Measurements from ENCODE around the gene TTC12. TPM values are rescaled to one million over a fixed set of nuclear protein-coding genes. Genes with fewer than 3 reads are reported as not detected.
A peak's percentile ranks its signal among the peaks of the same experiment; 100 is the strongest.
"Not testable (repeated sequence)": the region's sequence is repeated elsewhere in the genome, so short reads cannot be mapped to it uniquely, and the experiment has no call there.

TTC12 gene
- total RNA-seq, 1 donor from 2014 or later: 28.2 TPM

DNA sequence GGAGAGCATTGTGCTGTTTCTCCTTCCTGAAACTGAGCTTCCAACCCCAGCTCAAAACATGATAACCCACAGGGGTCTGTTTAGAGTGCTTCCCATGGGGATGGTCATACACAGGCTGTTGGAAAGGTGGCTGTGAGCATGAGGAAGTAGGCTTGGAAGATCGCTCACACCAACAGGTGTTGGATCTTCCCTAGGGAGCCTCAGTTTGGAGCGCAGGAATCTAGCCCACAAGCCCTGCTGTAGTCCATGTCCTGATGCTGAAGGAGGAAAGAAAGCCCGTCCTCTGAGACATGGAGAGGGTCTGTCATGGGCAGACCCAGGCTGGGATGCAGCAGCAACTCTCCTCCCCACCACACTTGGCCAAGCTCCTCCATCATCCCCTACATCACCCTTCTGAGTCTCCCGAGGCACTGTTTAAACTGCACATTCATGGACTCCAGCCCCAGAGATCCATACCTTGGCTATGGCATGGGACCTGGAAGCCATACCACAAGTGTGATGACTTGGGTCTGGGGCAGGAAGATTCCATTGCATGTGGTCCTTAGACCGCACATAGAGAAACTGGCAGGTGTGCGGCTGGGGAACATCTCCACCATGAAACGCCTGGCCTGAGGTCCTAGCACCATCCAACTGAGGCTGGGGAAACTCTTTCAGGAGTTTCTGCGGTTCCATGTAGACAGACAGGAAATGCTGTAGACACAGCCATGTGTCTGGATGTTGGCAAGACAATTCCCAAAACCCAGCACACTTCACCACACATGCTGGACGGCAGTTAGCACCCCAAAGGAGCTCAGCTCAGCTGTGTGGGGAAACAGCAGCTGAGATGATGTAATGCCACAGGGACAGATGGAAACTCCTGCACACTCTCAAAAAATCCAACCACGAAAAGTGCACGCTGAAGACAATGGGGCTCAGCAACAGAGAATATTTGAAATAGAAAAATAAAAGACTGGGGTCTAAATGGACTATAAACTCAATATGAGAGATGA, 27.6 kb upstream of the TTC12 start:
- DNase-seq (ENCODE audit: low read depth): no peak

GRCh38 chr11:113287801-113288200, 26.6 kb upstream of the TTC12 start:
- no peak for DNase-seq (ENCODE audit: low read depth)

DNA sequence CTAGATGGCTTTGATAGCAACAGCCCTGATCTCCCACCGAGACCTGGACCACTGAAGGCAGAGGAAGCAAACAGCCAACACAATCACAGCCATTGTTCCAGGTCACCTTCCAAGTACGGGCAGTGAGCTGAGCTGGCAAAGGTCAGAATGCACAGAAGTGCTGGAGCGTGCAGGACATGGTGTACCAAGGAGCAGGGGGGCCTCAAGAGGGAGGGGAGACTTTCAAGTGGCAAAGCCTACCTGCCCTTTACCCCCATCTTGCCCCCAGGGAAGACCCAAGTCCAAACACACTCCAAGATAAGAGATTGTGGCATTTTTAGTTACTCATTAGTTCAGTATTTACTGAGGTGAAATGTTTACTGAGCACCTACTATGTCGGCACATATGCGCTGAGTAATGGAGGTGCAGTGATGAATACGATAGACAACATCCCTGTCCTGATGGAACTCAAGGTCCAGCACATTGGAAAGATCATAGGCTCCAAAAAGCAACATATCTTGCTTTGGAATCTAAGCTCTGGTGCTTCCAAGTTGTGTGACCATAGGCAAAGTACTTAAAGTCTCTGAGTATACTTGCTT, 26.0 kb upstream of the TTC12 start:
- no peak for DNase-seq (ENCODE audit: low read depth)

DNA sequence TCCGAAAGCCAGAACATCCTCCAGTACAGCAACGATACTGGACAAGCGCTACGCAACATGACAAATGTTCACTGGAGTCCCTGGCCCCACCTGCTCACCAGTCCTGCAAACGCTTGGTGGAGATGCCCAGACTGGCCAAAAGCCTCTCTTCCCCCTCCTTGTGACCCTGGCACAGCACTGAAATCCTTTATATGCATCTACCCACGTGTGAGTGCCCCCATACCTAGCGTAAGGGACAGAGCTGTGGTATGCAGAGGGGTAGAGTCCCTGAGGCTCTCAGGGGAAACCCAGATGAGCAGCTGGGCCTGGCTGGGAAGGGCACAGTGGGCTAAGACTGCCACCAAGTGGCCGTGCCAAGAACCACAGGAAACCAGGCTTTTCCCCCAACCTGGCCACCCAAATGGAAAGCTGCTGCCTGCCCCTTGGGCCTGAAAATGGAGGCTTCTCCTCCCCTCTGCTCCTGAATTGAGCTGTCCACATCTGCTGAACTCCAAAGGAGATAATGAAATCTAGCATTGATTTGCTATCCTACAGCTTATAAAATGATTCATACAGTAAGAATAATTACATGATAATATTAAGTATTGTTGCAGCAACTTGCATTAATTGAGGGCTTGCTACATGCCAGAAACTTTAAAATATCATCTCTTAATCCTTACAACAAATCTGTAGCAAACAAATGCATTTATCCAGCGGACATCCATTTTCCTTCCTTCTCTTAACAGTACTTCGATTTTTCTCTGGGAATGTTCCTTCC, 24.8 kb upstream of the TTC12 start:
- peak; percentile 20 for DNase-seq (ENCODE audit: low read depth)

GRCh38 chr11:113293936-113294335, 20.4 kb upstream of the TTC12 start:
- DNase-seq (ENCODE audit: low read depth): no peak

GRCh38 chr11:113295993-113296392, 18.4 kb upstream of the TTC12 start:
- DNase-seq (ENCODE audit: low read depth): no peak

DNA sequence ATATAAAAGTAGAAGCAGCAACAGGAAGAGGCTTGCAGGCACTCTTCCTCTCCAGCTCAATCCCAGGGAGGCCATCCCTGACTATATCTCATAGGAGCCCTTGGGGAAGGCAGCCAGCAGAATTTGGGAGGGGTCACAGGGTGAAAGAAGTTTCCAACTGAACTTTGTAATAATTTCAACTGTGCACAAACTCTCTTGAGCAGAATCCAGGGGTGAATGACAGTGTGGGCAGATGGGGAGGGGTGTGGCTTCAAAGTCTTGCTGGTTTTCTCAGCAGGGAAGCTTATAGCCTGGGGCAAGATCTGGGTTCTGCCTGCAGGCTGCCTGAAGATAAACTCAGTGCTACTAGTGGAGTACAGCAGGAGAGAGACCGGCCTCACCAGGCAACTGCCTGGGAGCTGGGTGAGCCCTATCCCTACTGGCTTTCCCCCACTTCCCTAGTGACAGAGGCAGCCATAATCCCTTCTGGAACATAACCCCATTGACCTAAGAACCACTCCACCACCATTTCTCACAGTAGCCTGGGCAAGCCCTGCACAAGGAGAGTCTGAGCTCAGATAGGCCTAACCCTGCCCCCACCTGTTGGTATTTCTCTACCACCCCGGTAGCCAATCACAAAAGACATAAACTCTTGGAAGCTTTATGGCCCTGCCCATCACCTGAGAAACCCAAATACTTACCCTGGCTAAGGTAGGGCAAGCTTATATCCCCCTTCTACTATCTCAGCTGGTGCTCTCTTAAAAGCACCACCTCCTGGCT, 17.8 kb upstream of the TTC12 start:
- DNase-seq (ENCODE audit: low read depth): no peak

GRCh38 chr11:113298496-113298895, 15.9 kb upstream of the TTC12 start:
- not testable (repeated sequence) for DNase-seq (ENCODE audit: low read depth)

GRCh38 chr11:113304916-113305315, 9.5 kb upstream of the TTC12 start:
- no peak for DNase-seq (ENCODE audit: low read depth)

GRCh38 chr11:113305440-113306336, 8.7 kb upstream of the TTC12 start:
- DNase-seq (ENCODE audit: low read depth): peak; percentile 49

GRCh38 chr11:113308601-113309000, 5.8 kb upstream of the TTC12 start:
- DNase-seq (ENCODE audit: low read depth): no peak

DNA sequence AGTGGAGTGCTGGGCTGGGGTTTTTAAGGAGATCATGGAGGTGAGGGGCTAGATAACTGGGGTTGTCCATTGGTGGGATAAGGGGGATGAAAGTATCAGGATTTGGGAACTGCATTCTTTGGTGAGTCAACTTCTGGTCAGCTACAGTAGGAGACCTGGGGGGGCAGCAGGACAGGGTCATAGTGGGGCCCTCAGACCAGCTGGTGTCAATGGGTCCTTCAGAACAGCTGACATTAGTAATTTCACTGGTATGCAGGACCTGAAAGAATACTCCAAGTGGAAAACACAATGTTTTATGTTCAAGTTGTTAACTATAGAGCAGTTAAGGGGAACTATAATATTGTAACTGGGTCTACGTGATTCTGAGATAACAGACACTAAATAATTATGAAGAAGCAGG, 2.8 kb upstream of the TTC12 start:
- no peak for DNase-seq (ENCODE audit: low read depth)

DNA sequence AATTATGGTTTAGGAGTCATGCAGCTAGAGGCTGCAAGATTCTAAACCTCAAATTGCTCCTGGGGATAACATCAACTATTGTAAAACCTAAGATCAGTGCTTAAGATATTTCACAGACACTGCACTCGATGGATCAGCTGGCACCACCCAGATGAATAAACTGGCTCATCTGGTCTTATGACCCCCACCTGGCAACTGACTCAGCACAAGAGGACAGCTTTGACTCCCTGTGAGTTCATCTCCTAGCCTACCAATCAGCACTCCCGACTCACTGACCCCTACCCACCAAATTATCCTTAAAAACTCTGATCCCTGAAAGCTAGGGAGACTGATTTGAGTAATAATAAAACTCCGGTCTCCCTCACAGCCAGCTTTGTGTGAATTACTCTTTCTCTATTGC, 782 bp upstream of the TTC12 start:
- DNase-seq (ENCODE audit: low read depth): no peak

DNA sequence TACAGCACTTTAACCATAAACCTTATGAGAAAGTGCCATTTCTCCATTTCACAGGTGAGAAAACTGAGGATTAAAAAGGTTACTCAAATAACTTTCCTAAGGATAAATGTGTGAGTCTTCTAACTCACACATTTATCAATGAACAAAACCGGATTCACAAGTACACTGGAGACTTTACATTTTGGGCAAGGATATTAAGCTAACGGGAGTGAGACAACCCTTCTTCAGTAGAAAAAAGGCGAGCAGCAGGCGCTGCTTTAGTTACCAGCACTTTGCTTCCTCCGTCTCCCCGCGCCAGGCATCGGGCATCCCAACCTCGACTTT, 356 bp upstream of the TTC12 start:
- DNase-seq (ENCODE audit: low read depth): no peak

GRCh38 chr11:113315811-113316210, 1.4 kb downstream of the TTC12 start:
- no peak for DNase-seq (ENCODE audit: low read depth)

GRCh38 chr11:113316256-113316655, 1.9 kb downstream of the TTC12 start:
- peak; percentile 11 for DNase-seq (ENCODE audit: low read depth)

DNA sequence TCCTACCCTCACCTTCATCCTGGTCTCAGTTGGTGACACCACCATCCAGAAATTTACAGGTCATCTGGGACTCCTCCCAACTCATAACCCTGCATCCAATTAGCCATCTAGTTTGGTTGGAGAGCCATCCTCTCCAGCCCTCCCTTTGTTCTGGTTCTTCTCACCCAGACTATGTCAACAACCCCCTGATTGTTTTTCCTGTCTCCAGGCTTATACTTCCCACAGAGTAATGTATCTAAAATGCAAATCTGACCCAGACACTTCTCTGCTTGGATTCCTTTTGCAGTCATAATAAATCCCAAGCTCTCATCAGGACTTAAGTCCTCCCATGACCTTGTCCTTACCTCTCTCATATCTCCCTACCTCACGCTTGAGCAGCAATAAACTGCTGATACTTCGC, 3.0 kb downstream of the TTC12 start:
- DNase-seq (ENCODE audit: low read depth): no peak

- DNase-seq (ENCODE audit: low read depth): no peak
Observed at GRCh38 chr11:113319085-113319484, 4.7 kb downstream of the TTC12 start.

GRCh38 chr11:113322158-113322557, 7.8 kb downstream of the TTC12 start:
- DNase-seq (ENCODE audit: low read depth): no peak

GRCh38 chr11:113324250-113324649, 9.9 kb downstream of the TTC12 start:
- DNase-seq (ENCODE audit: low read depth): no peak

GRCh38 chr11:113329725-113330124, 15.3 kb downstream of the TTC12 start:
- no peak for DNase-seq (ENCODE audit: low read depth)
